ENCODE data around the gene EPGN. TPM values are rescaled to one million over a fixed set of nuclear protein-coding genes. Genes with fewer than 3 reads are reported as not detected.

Gene EPGN
- total RNA-seq = under 1 TPM in 1 of 2 donors, not detected in 1; 0.92 TPM
- polyA plus RNA-seq (ENCODE audit: insufficient read length in 6 of 6) = under 1 TPM in 1 of 6 donors, not detected in 5; 0.24 TPM
- long read RNA-seq, donor 1 = 0 reads
- long read RNA-seq, donor 2 = 0 reads
- long read RNA-seq, donor 3 = 0 reads
- long read RNA-seq, donor 4 = 0 reads
- long read RNA-seq, donor 5 = 0 reads
- long read RNA-seq, donor 6 = 0 reads
- long read RNA-seq, donor 7 = 0 reads
- long read RNA-seq, donor 8 = 0 reads
- long read RNA-seq, donor 9 = 0 reads
- long read RNA-seq, donor 10, partial matches to known transcripts = 0 of 1 reads
- long read RNA-seq, donor 10, other reads (novel, unspliced or antisense) = 0 of 1 reads
- long read RNA-seq, donor 11 = 0 reads
- long read RNA-seq, donor 12 = 0 reads

GRCh38 chr4:74308215-74308614 is at the start of gene EPGN:
Gene EPGN, plus strand, starts transcription at chr4:74308470. Its CDS starts 64 bp downstream, at chr4:74308534.
- Histone ChIP-seq H3K4me3 (no peak within 1 kb of the TSS), H3K4me1 (no peaks in the 10 kb centered on the region), H3K9me3 (no peaks in the 10 kb centered on the region), H3K27me3 (no peaks in the 10 kb centered on the region), H3K27ac (no peak within 1 kb of the TSS), H3K36me3 (no peaks in the 10 kb centered on the region)
- intact Hi-C loops (cut with DNase I) = no loop called here
- TF ChIP-seq CTCF (IDR thresholded peaks at IDR 0.05) = no peak
- ATAC-seq = no peak
- DNase-seq = no peak

DNA sequence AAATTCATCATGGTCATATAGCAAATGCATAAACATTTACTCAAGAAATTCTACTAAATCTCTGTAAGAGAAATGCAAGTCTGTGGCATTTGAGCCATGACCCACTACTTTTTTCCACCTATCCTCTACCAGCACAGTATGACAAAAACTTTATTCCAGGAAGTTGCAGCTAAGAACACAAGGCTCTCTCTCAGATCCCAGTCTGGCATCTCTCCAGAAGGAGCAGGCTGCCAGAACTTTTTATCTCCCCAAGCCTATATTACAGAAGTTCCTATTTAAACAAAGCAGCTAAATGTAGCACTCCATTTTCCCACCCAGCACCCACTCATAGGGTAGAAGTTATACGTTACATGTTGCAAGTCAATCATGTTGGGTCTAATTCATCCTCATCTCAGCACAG is 49.3 kb upstream of the EPGN start:
- Histone ChIP-seq H3K4me3 (no peak overlapping the region), H3K27ac (no peak overlapping the region), H3K36me3 (no peaks in the 10 kb centered on the region), H3K4me1 (no peaks in the 10 kb centered on the region), H3K9me3 (no peaks in the 10 kb centered on the region), H3K27me3 (no peaks in the 10 kb centered on the region)
- no peak for TF ChIP-seq CTCF (IDR thresholded peaks at IDR 0.05)
- intact Hi-C loops (cut with DNase I) = no loop called here
- no peak for ATAC-seq
- DNase-seq = peak in 2 of 4 donors; percentile 24 to 58

DNA sequence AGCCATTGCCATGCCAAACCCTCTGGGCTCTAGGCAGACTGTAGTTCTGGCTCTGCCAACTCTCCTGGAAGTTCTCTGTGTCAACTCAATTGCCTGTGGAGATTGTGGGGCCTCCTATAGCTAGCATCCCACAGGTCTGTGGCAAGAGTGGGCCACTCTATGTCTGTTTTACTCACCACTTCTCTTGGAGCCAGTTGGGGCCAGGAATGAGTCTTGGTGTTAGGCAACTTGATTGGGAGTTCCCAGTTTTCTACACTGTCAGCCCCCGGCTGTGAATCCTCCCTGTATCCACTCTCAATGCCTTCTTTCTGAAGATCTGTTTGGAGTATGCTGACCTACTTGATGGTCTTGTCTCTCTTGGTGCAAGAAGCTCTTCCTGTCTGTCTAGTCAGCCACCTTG is 48.2 kb upstream of the EPGN start:
- H3K27ac ChIP-seq = no peak overlapping the region
- DNase-seq = no peak
- intact Hi-C loops (cut with DNase I) = no loop called here
- H3K4me1 ChIP-seq = no peaks in the 10 kb centered on the region
- H3K36me3 ChIP-seq = no peaks in the 10 kb centered on the region
- no peak overlapping the region for H3K4me3 ChIP-seq
- ATAC-seq = no peak
- no peaks in the 10 kb centered on the region for H3K27me3 ChIP-seq
- H3K9me3 ChIP-seq = no peaks in the 10 kb centered on the region
- no peak for TF ChIP-seq CTCF (IDR thresholded peaks at IDR 0.05)

DNA sequence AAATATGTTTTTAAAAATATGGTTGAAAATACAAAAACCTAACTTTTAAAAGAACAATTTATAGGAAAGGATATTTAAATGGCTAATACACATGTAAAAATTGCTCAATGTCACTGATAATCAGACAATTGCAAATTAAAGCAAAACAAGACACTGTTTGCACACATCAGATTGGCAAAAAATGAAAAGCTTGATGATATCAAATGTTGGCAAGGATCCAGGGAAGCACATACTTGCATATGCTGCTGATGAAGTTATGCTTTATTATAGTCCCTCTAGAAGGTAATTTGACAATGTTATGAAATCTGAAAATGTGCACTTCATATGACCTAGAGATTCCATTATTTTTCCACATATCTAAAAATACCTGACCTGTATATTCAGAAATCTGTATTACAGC is 45.7 kb upstream of the EPGN start:
- ATAC-seq (no peak), DNase-seq (no peak)
- no peak for TF ChIP-seq CTCF (IDR thresholded peaks at IDR 0.05)

DNA sequence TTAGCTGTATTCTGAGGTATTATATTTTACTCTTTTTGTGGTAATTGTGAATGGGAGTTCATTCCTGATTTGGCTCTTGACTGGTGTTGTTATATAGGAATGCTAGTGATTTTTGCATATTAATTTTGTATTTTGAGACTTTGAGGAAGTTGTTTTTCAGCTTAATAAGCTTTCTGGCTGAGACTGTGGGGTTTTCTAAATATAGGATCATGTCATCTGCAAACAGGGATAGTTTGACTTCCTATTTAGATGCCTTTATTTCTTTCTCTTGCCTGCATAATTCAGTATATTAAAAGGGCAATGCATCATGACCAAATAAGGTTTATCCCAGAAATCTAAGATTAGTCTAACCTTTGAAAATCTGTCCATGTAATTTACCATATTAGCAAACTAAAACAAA is 44.7 kb upstream of the EPGN start:
- no peak overlapping the region for H3K27ac ChIP-seq
- ATAC-seq (no peak), DNase-seq (no peak)
- H3K36me3 ChIP-seq = no peaks in the 10 kb centered on the region
- intact Hi-C loops (cut with DNase I) = no loop called here
- H3K27me3 ChIP-seq = no peaks in the 10 kb centered on the region
- no peak for TF ChIP-seq CTCF (IDR thresholded peaks at IDR 0.05)
- no peaks in the 10 kb centered on the region for H3K4me1 ChIP-seq
- H3K9me3 ChIP-seq = no peaks in the 10 kb centered on the region
- H3K4me3 ChIP-seq = no peak overlapping the region

More for the DNA sequence above, 45.7 kb upstream of the EPGN start:
- no peaks in the 10 kb centered on the region for H3K27me3 ChIP-seq
- H3K9me3 ChIP-seq = no peaks in the 10 kb centered on the region
- intact Hi-C loops (cut with DNase I) = no loop called here
- H3K4me1 ChIP-seq = no peaks in the 10 kb centered on the region
- no peaks in the 10 kb centered on the region for H3K36me3 ChIP-seq
- H3K27ac ChIP-seq = no peak overlapping the region
- H3K4me3 ChIP-seq = no peak overlapping the region

Data from left lung (tissue), 14 donors.